ENCODE results near the gene UBIAD1. TPM values are rescaled to one million over a fixed set of nuclear protein-coding genes. Genes with fewer than 3 reads are reported as not detected.
A peak's percentile ranks its signal among the peaks of the same experiment; 100 is the strongest.

Gene UBIAD1
- total RNA-seq, 1 donor from 2014 or later = 14.6 TPM

DNA sequence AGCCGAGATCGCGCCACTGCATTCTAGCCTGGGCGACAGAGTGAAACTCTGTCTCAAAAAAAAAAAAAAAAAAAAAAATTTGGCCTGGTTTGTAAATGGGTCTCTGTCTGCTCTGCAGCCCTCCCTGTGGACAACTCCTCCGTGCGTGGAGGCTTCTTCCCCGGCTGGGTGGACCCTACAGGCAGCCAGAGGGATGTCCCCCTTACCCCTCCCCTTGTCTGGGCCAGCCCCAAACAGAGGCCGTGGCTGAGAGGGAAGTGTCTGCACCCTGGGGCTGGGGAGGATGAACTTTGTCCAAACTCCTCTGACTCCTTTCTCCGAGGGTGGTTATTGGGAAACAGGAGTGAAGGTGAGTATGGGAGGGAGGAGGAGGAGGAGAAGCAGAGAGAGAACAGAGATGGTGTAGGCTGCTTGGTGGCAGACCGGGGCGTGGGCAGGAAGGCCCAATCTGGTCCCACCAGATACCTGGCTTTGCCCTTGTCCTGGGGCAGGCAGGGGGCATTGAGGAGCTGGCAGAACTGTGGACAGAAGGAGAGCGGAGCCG is 61.3 kb downstream of the UBIAD1 start:
- Mint-ChIP-seq H3K4me1 (peaks cover 22% of the 10 kb centered on the region), H3K9me3 (no peaks in the 10 kb centered on the region), H3K27me3 (ENCODE audit: low read depth) (peaks cover 10% of the 10 kb centered on the region), H3K4me3 (no peak overlapping the region), H3K27ac (no peak overlapping the region), H3K36me3 (no peaks in the 10 kb centered on the region)
- TF ChIP-seq, protein P1, sequence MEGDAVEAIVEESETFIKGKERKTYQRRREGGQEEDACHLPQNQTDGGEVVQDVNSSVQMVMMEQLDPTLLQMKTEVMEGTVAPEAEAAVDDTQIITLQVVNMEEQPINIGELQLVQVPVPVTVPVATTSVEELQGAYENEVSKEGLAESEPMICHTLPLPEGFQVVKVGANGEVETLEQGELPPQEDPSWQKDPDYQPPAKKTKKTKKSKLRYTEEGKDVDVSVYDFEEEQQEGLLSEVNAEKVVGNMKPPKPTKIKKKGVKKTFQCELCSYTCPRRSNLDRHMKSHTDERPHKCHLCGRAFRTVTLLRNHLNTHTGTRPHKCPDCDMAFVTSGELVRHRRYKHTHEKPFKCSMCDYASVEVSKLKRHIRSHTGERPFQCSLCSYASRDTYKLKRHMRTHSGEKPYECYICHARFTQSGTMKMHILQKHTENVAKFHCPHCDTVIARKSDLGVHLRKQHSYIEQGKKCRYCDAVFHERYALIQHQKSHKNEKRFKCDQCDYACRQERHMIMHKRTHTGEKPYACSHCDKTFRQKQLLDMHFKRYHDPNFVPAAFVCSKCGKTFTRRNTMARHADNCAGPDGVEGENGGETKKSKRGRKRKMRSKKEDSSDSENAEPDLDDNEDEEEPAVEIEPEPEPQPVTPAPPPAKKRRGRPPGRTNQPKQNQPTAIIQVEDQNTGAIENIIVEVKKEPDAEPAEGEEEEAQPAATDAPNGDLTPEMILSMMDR (IDR thresholded peaks at IDR 0.05; ENCODE audit: unreplicated experiment) = no peak
- DNase-seq (ENCODE audit: low spot score in 2 of 2, unreplicated experiment in 2 of 2) = no peak

DNA sequence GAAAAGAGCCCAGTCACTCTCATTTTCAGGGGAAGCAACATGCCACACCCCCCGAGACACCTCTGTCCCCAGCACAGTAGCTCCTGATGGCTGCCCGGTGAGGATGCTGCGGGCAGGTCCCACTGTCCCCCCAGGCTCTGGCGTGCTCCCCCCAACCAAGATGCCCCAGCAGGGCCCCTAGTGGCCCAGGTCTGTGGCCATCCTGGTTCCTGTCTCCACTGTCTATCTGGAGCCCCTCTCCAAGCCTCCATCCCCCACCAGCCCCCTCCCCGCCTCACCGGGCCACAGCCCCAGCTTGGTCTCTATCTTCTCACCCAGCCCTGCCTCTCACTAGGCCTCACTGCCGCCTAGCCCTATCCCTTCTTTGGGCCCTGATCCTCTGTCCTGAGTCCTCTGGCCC is 61.8 kb downstream of the UBIAD1 start:
- Mint-ChIP-seq H3K4me3 (no peak overlapping the region), H3K27ac (no peak overlapping the region), H3K36me3 (no peaks in the 10 kb centered on the region), H3K9me3 (no peaks in the 10 kb centered on the region), H3K4me1 (peaks cover 26% of the 10 kb centered on the region), H3K27me3 (ENCODE audit: low read depth) (peaks cover 13% of the 10 kb centered on the region)
- DNase-seq (ENCODE audit: low spot score in 2 of 2, unreplicated experiment in 2 of 2) = no peak
- TF ChIP-seq, protein P1 (IDR thresholded peaks at IDR 0.05; ENCODE audit: unreplicated experiment) = no peak

DNA sequence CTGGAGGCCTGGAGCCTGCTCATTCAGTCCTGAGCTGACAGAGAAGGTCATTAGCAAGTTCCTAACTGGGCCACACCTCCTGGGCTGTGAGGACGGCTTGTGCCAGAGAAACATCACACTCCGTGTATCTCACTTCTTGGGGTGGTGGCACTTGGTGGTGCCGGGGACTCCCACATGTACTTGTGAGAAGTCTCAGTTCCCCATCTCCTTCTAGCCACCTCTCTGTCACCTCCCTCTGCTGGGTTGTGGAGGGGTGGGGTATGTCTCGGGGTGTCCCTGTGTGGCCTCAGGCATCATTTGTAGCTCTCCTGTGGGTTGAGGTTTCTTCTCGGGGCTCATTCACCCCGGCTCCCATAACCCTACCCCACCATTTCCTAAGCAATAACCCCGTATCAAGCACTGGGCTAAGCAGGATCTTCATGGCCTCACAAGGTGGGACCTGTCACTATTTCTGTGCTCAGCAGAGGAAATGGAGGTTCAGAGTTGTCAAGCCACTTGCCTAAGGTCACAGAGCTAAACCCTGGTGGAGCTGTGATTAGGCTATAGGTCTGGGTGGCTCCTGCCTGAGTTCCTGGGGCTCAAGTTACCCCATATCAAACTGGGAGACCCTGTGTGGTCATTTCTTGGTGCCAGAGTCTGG is 62.5 kb downstream of the UBIAD1 start:
- TF ChIP-seq, protein P1 (IDR thresholded peaks at IDR 0.05; ENCODE audit: unreplicated experiment) = no peak
- Mint-ChIP-seq H3K27me3 (ENCODE audit: low read depth) (peaks cover 13% of the 10 kb centered on the region), H3K36me3 (no peaks in the 10 kb centered on the region), H3K9me3 (no peaks in the 10 kb centered on the region), H3K4me1 (peaks cover 33% of the 10 kb centered on the region), H3K4me3 (no peak overlapping the region), H3K27ac (no peak overlapping the region)
- no peak for DNase-seq (ENCODE audit: low spot score in 2 of 2, unreplicated experiment in 2 of 2)

DNA sequence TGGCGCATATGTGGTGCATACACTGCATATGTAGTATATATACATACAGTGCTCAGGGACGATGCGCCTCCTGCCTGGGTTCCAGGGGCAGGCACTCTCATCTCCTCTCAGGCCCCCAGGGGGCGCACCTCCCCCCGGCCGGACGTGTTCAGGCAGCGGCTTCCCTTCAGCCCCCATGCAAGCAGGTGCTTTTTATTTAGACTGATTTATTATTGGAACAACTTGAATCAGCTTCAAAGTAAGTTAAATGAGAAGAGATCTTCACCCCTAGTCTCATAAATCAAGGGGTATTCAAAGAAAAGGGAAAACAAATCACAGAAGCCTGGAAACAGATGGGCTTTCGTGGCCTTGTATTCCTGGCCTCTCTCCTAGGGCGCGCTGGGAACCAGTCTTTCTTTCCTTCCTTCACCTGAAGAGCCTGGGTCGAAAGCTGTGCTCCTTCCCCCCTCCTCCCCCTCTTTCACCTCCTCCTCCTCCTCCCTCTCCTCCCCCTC is 64.6 kb downstream of the UBIAD1 start:
- peaks cover 42% of the 10 kb centered on the region for H3K4me1 Mint-ChIP-seq
- peaks cover 17% of the 10 kb centered on the region for H3K27me3 Mint-ChIP-seq (ENCODE audit: low read depth)
- H3K36me3 Mint-ChIP-seq = no peaks in the 10 kb centered on the region
- peak; percentile 58 to 85 for DNase-seq (ENCODE audit: low spot score in 2 of 2, unreplicated experiment in 2 of 2)
- H3K9me3 Mint-ChIP-seq = no peaks in the 10 kb centered on the region
- peak overlapping the region; percentile 43 for H3K27ac Mint-ChIP-seq
- no peak overlapping the region for H3K4me3 Mint-ChIP-seq
- TF ChIP-seq, protein P1 (IDR thresholded peaks at IDR 0.05; ENCODE audit: unreplicated experiment) = peak; percentile 80

Other genes starting within 250 kb of the UBIAD1 start
- 0.09 to 0.20 TPM in 2 of 3 replicates, not detected in the other for gene MASP2, start 226.0 kb upstream of the UBIAD1 start, total RNA-seq
- 61.4 to 62.1 TPM (median 61.7 TPM) in 3 replicates for gene SRM, start 213.2 kb upstream of the UBIAD1 start, total RNA-seq
- 68.1 to 76.9 TPM (median 73.7 TPM) in 3 replicates for gene EXOSC10, start 173.3 kb upstream of the UBIAD1 start, total RNA-seq
- gene ANGPTL7, start 83.8 kb upstream of the UBIAD1 start, total RNA-seq = not detected in 3 replicates
- gene MTOR, start 10.6 kb upstream of the UBIAD1 start, total RNA-seq = 48.4 to 49.8 TPM (median 49.3 TPM) in 3 replicates
- gene DISP3, start 206.0 kb downstream of the UBIAD1 start, total RNA-seq = 1.5 to 2.3 TPM (median 2.2 TPM) in 3 replicates

Data from mesothelial cell of epicardium (in vitro differentiated cells).